Erythroblast (primary cell): Measurements from ENCODE around the gene NUP153.

ENCODE experiments used
- GATA1 ChIP-seq: IDR thresholded peaks from 2 replicates; pipeline ENCODE4 v1.6.1; 2011; ENCODE audit warnings: low read depth, mild to moderate bottlenecking, control low read depth, low read length, moderate library complexity
- POLR2A ChIP-seq: IDR thresholded peaks from 2 replicates; pipeline ENCODE4 v1.6.1; 2011; ENCODE audit warnings: mild to moderate bottlenecking, low read length

DNA sequence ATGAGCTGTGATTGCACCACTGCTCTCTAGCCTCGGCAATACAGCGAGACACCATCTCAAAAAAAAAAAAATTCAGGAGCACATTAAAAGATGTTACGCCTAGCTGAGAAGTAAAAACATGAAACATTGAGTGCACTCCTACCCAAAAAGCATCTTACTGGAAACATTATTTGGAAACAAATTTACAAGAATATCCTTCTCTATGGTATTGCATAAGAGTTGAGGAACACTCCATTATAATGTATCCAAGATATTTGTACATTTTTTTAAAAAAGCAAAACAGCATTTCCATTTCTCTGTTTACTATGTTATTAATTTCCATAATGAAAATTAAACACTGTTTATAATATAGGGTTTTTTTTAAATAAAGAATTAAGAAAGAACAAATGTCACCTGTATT lies 58.0 kb downstream of the NUP153 start:
- TF ChIP-seq POLR2A (no peak), GATA1 (no peak)
